GM19193 (cell line): ENCODE data around the gene CADPS.

ENCODE experiments used
- POLR2A ChIP-seq: IDR thresholded peaks from 4 replicates; pipeline ENCODE4 v1.6.1; 2011; ENCODE audit not compliant: insufficient read depth, insufficient read length; ENCODE audit errors: extremely low read depth

CADPS gene

GRCh38 chr3:62403765-62404164 is 471.5 kb downstream of the CADPS start:
- no peak for TF ChIP-seq POLR2A

DNA sequence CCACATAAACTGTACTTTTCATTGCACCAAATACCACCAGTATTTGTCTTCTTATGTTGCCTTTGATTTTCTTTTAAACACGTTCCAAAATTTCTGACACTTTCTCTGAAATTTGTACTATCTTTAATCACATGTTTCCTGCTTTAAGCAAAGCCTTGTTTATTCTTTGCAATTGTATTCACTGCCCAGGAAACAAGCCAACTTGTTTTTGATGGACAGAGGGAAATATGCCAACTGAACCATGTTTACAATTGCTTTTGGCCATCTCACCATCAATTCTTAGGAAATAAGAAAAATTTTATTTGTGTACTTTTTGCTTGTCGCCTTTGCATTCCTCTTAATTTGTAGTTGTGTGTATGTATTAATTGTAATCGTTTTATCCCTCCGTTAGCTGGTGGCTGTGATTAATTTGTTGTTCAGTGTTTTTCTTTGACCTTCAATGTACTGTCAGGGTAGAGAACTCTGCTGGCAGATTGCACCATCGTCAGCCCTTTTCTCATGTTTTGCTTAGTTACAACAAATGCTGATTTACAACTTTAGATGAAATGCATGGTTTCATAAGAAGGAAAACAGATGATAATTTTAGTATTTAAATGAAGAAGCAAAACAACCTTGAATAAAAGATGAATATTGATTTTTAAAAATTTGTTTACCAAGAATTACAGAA is 482.5 kb downstream of the CADPS start:
- TF ChIP-seq POLR2A: no peak

DNA sequence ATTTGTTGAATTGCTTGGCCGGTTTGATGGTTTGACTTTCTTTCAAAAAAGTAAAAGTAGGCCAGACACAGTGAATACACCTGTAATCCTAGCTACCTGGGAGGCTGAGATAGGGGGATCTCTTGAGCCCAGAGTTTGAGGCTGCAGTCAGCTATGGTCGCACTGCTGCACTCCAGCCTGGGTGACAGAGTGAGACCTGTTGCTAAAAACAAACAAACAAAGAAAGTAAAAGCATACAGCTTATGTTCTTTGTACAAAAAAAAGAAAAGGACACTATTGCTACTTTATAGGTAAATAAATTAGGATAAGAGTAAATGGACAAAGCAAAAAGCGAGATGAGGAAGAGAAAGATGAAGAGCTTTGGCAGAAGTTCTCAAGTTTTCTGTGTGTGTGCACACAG is 488.0 kb downstream of the CADPS start:
- no peak for TF ChIP-seq POLR2A

DNA sequence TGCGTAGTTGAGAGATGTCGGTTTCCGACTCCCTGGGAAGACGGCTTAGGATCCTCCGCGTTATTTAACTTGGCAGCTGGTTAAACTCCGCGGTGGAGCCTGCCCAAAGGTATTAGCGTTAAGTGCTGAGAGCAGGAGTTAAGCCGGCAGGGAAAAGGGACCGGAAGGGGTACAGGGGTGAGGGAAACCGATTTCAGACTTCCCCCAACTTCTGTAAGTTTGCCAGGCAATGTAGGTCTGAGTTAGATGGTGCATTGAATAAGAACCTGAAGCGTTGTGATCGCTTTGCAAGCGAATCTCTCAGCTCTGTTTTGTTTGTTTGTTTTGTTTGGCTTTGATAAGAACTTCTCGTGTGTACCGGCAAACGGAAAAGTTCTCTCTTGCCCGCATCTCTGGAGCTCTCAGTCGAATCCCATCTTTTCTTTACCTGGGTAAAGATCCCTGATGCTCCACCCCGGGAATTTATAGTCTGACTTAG is 495.9 kb downstream of the CADPS start:
- TF ChIP-seq POLR2A: no peak

DNA sequence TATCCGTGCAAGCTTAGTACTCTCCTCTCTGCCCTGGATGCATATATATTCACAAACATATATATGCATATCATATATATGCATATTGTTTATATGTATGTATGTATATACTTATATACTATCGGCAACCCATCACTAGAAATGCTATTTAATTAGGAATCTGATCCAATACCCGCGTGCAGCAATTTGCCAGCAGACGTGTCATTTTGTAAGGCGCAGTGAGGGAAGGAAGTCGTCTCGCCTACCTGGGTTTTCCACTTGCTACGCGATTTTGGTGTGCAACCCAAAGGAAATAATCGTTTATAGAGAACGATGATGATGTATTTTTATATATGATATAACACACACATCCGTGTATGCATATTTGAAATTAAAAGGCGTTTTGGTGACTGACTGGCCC is 496.3 kb downstream of the CADPS start:
- no peak for TF ChIP-seq POLR2A

DNA sequence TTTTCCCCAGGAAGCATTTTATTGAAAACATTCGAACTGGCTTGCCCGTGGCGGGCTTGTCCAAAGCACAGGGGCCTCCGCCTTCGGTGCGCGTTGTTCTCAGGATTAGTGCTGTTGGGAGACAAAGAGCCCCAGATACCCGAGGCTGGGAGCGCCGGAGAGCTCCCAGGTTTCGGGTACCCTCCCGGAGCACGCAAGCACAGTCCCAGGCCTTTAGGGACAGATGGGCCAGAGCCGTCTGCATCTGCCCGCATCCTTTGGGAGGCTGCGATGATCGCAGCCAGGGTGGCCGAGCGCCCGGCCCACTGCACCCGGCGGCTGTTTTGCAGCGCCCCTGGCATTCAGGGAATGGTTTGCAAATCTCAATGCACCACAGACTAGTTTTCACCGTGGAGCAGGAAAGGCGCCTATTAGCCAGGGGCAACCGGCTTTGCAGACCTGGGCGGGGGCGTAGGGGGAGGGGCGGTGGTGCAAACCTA is 496.9 kb downstream of the CADPS start:
- TF ChIP-seq POLR2A: no peak

DNA sequence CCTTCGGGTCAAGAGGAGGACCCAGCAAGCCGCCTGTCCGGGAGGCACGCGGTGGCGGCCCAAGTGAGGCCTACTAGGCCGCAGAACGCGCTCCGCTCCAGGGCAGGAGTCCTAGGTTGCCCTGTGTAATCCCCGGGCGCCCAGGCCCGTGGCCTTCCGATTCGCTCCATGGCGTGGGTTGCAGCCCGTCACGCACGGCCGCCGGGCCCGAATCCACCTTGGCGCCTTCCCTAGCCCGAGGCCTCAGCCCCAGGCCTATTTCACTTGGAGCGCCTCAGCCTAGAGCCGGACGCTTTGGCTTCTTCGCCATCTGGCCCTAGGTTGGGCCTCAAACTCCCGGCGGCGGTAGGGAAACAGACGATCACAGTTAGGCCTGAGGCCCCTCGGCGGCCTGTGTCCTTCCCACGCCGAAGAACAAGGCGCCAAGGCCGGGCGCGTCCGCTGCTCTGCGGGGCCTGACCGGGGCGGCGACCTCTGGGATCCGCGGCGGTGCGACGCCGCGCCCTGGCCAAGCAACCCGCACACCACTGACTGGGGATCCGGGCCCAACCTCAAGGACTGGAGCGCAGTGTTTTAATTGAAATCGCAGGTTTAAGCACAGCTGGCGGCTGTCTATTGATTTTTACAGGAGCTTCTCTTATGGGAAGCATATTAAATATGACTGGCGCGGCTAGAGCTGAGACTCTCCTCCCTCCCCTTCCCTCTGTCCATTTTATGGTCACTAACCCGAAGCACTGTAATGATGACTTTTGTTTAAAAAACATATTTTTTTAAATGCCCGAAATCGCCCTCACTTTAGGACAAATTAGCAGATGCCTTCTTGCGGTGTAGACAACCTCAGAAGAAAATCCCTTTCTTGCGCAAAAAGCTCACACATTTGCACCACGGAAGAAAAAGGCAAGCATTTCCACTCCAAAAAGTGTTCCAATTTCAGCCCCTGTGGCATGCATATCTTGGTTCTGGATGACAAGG is 498.0 kb downstream of the CADPS start:
- TF ChIP-seq POLR2A: no peak

DNA sequence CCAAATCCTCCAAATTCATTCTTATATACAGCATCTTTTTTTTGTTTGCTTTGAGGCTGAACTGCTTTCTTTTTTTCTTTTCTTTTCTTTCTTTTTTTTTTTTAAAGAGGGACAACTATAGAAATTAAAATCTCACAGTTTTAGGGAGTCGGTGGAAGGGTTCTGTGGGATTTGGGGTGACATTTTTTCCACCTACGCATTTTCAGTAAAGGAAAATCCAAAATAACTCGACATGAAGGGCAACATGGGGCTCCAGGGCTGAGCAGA is 498.8 kb downstream of the CADPS start:
- no peak for TF ChIP-seq POLR2A

- TF ChIP-seq POLR2A: no peak
Observed at GRCh38 chr3:62375655-62376453, 499.4 kb downstream of the CADPS start.

DNA sequence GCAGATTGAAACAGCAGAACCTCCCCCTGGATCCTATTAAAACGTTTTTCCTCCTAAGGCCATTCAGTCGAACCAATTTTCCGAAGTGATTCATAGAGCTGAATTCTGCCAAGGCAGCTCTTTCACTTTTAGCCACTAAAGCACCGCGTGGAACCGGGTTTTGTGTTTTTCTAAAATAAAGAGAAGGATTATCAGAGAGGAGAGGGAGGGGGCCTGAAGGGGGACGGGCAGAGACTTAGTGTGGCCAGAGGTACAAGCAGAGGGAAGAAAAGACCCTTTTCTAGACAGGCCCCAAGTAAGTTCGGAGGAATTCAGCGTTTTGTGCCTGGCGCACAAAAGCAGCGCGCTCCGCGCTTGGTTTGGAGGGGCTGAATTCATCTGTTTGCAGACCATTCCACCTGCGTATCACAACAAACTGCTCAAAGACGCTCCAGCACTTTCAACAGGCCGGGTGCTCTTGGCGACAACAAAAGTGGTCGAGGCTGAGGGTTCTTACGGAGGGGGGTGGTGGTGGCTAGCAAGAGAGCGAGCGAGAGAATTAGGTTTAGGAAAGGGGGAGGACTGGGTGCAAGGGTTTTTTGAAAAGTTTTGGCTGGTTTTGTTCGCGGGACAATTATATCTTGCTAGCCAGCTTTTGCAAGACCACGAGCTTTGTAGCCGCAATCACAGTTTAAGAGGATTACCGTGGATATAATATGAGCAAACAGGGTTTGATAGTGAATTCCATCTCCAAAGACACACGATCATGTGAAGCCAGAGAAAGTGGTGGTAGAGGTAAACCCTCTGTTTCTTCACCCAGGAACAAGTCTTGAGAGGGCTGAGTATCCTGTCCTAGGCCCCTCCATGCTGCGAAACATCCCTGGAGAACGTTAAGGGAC is 500.6 kb downstream of the CADPS start:
- TF ChIP-seq POLR2A: no peak

- TF ChIP-seq POLR2A: no peak
Observed at GRCh38 chr3:62373714-62374333, 501.4 kb downstream of the CADPS start.

DNA sequence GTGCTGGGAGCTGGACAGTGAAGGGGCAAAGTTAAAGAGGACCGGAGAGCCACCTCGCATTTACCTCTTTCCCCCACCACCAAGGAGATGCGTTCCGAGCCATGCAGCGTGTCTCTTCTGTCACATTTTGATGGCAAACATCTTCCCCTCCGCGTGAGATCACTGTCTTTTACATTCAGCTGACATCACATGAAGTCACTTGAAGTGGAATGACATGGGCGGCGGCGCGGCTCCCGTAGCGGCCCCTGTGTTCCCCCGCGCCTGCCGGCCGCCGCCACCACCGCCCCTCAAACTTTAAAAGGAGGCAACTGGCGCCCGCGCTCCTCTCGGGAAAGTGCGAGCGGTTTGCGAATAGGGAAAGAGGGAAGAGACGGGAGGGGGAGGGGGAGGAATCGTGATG is 502.0 kb downstream of the CADPS start, which contains the start of gene FEZF2:
Gene FEZF2 (minus strand): TSS at position 336 of the 400 bp plus-strand sequence. CDS start 682 bp downstream, outside the sequence.
- no peak for TF ChIP-seq POLR2A

DNA sequence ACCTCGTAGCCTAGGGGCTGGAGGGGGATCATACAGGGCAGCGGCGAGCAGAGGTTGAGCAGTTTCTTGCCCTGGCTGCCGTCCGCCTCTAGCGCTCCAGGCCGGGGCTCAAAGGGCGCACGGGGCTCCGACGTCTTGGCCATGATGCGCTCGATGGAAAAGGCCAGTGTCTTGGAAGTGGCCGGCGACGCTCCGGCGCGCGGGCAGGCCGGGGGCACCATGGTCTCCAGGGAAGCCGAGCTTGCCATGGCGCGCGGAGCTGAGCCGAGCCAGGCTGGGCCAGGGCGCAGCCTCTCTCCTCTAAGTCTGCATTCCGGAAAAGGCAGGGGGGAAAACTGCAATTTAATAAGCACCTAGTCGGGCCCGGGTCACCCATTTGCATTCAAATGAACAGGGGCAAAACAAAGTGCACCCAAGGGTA is 502.6 kb downstream of the CADPS start:
- TF ChIP-seq POLR2A: no peak
